Caco-2 (cell line): ENCODE results near the gene GLIS1. TPM values are rescaled to one million over a fixed set of nuclear protein-coding genes. Genes with fewer than 3 reads are reported as not detected.

Experiments used
- BruUV-seq: library from RNA; stranded (reverse); fragments of 400-500 nt; replicated peaks from 2 replicates; lab custom pipeline; 2021; lab: Mats Ljungman, UMichigan
- CTCF ChIA-PET: fragments of 300-600 bp; sonication (Branson Sonifier 250); formaldehyde crosslinking; loops from one replicate; lab custom pipeline; 2022; ENCODE audit warnings: antibody characterized with exemption; lab: Charles Lee
- POLR2A ChIA-PET: fragments of 300-600 bp; sonication (Branson Sonifier 250); formaldehyde crosslinking; loops from one replicate; lab custom pipeline; 2022; ENCODE audit warnings: antibody characterized with exemption; lab: Charles Lee
- DNase-seq, 2 experiments: peaks; one replicate each; pipeline versions ENCODE4 v3.0.0 to v3.0.0-alpha.2; 2020 to 2022
- H3K27me3 ChIP-seq: replicated peaks from 2 replicates; pipeline ENCODE4 v1.6.0; 2011; ENCODE audit warnings: low read length; ENCODE audit not compliant: control insufficient read depth, insufficient read depth
- H3K36me3 ChIP-seq: 2 replicates; pipeline ENCODE4 v1.5.1; 2011; ENCODE audit warnings: low read length; ENCODE audit not compliant: control insufficient read depth, insufficient read depth
- H3K4me1 ChIP-seq: fragments of 250-450 bp; sonication (Bioruptor Pico); 2 replicates; pipeline ENCODE4 v1.5.1; 2020; ENCODE audit warnings: mild to moderate bottlenecking
- H3K4me3 ChIP-seq: 2 replicates; pipeline ENCODE4 v1.5.1; 2011; ENCODE audit warnings: low read depth, mild to moderate bottlenecking, control low read depth, low read length
- H3K9me3 ChIP-seq: fragments of 250-450 bp; sonication (Bioruptor Pico); 2 replicates; pipeline ENCODE4 v1.5.1; 2020; ENCODE audit warnings: mild to moderate bottlenecking, moderate library complexity
- H3K27ac Mint-ChIP-seq: one replicate; pipeline ENCODE4 v1.8.0; 2022; ENCODE audit warnings: mixed read lengths; ENCODE audit not compliant: unreplicated experiment
- H3K27me3 Mint-ChIP-seq: one replicate; pipeline ENCODE4 v1.8.0; 2022; ENCODE audit warnings: mixed read lengths; ENCODE audit not compliant: insufficient read depth, unreplicated experiment
- H3K36me3 Mint-ChIP-seq: one replicate; pipeline ENCODE4 v1.8.0; 2022; ENCODE audit warnings: mild to moderate bottlenecking, mixed read lengths; ENCODE audit not compliant: insufficient read depth, unreplicated experiment
- H3K4me1 Mint-ChIP-seq: one replicate; pipeline ENCODE4 v1.8.0; 2022; ENCODE audit warnings: low read depth, mixed read lengths; ENCODE audit not compliant: unreplicated experiment
- H3K4me3 Mint-ChIP-seq: one replicate; pipeline ENCODE4 v1.8.0; 2022; ENCODE audit warnings: mild to moderate bottlenecking, moderate library complexity, mixed read lengths; ENCODE audit not compliant: unreplicated experiment
- H3K9me3 Mint-ChIP-seq: one replicate; pipeline ENCODE4 v1.8.0; 2022; ENCODE audit warnings: mixed read lengths; ENCODE audit not compliant: unreplicated experiment
- CTCF ChIP-seq, 2 experiments: fragments of 200-600 bp in 1 of 2; IDR thresholded peaks; 1 replicate in 1 of 2; 2 replicates in 1 of 2; pipeline versions ENCODE4 v1.5.1 to v1.8.0; 2011 to 2022; ENCODE audit warnings: antibody characterized with exemption in 1 of 2, control low read depth in 1 of 2, inconsistent platforms in 1 of 2, low read depth in 1 of 2, low read length in 1 of 2, mild to moderate bottlenecking in 1 of 2, moderate library complexity in 1 of 2; ENCODE audit not compliant: insufficient read depth in 1 of 2, severe bottlenecking in 1 of 2, unreplicated experiment in 1 of 2
- intact Hi-C: fragments of 100-400 bp; cut with micrococcal nuclease; formaldehyde crosslinking; loops from one replicate; pipeline ENCODE4 v1.10.0; 2022; ENCODE audit not compliant: unreplicated experiment
- total RNA-seq: library from RNA; stranded (reverse); gene quantifications from 2 replicates; pipeline ENCODE4 v1.2.3, GENCODE V29; 2022

The GLIS1 gene
- total RNA-seq, 1 experiment from 2014 or later: not detected

DNA sequence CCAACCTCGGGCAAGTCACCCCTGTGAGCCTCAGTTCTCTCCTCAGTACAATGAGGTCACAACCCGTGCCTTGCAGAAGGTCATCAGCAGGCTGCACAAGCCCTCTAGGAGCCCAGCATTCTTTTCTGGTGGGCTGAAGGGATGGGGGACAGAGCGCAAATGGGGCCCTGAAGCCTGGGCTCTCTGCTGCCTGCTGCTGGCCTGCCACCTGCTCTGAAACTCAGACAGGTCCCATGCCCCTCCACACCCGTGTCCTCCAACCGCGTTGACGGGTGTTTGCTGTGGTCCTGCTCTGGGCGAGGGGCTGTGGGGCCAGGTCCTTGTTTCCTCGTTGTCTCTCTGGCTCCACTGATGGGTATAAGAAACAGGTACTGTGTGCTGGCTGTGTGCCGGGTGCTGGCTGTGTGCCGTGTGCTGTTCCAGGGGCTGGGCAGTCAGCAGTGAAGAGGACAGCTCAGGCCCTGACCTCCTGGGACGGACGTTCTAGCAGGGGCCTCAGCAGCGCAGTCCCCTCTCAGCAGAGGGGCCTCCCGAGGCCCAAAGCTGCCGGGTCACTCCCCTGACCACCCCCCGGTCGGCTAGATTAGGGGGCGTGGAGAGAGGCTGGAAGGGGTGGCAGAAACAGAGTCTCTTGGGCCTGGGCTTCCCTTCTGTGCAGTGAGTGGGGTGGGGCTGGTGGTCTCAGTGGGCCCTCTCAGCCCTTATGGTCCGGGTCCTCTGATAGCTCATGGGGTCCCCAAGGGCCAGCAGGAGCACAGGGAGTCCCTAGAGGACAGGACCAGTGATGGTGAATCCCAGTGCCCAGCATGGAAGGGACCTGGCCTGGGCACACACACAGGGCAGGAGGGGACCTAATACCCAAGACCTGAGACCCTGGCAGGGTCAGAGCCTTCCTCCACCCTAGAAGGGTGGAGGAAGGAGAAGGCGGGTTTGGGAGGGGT is 237.6 kb downstream of the GLIS1 start:
- Histone ChIP-seq H3K4me1 (no peaks in the 10 kb centered on the region), H3K27me3 (no peaks in the 10 kb centered on the region), H3K9me3 (no peaks in the 10 kb centered on the region), H3K4me3 (no peak overlapping the region), H3K36me3 (no peaks in the 10 kb centered on the region)
- Mint-ChIP-seq H3K4me3 (no peak overlapping the region), H3K27ac (no peak overlapping the region), H3K9me3 (no peaks in the 10 kb centered on the region), H3K4me1 (no peaks in the 10 kb centered on the region), H3K36me3 (no peaks in the 10 kb centered on the region), H3K27me3 (no peaks in the 10 kb centered on the region)
- DNase-seq: no peak
- BruUV-seq: no TSS peak
- ChIA-PET CTCF (no interaction called here), POLR2A (no interaction called here)
- TF ChIP-seq CTCF (IDR thresholded peaks at IDR 0.05; ENCODE audit: insufficient read depth in 1 of 2, low read depth in 1 of 2, low read length in 1 of 2, severe bottlenecking in 1 of 2, unreplicated experiment in 1 of 2): no peak
- intact Hi-C loops: no loop called here

DNA sequence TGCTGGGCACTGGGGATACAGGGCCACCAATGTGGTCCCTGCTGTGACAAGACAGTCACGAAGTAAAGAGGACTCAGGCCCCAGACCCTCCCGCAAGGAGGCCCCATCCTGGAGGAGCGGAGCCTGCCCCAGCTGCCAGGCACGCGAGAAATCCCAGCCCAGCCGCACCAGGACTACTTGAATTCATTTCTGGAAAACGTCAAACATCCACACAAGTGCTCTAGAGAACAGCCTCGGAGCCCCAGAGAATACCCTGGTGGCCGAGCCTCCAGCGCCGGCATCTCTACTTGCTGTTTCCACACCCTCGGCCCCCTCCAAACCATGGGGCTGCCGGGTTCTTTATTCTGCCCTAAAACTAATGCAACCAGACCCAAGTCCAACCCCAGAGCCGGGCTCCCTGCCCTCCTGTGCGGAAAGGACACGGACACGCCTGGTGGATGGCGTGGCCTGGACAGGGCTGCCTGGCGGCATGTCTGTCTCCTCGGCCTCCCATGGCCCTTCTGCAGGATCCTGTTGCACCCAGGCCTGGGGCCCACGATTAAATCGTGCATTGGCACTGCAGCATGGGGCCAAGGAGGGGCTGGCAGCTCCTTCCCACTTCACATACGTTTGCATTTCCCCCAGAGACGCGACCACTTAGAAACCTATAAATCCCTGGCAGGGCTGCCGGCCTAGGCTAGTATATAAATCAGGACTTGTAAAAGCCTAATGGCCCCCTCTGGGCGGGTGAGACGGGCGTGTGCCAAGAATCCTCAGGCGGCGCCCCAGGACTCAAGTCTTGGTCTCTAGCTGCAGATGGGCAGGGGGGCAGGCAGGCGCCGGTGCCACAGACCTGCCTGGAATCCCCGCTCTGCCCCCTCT is 238.5 kb downstream of the GLIS1 start:
- no peaks in the 10 kb centered on the region for H3K27me3 ChIP-seq
- Mint-ChIP-seq H3K36me3 (no peaks in the 10 kb centered on the region), H3K27ac (no peak overlapping the region), H3K27me3 (no peaks in the 10 kb centered on the region), H3K4me1 (no peaks in the 10 kb centered on the region), H3K4me3 (no peak overlapping the region), H3K9me3 (no peaks in the 10 kb centered on the region)
- ChIA-PET CTCF (no interaction called here), POLR2A (no interaction called here)
- BruUV-seq: no TSS peak
- TF ChIP-seq CTCF (IDR thresholded peaks at IDR 0.05; ENCODE audit: insufficient read depth in 1 of 2, low read depth in 1 of 2, low read length in 1 of 2, severe bottlenecking in 1 of 2, unreplicated experiment in 1 of 2): no peak
- no peaks in the 10 kb centered on the region for H3K9me3 ChIP-seq
- H3K4me3 ChIP-seq: no peak overlapping the region
- no peaks in the 10 kb centered on the region for H3K4me1 ChIP-seq
- H3K36me3 ChIP-seq: no peaks in the 10 kb centered on the region
- no peak for DNase-seq
- intact Hi-C loops: no loop called here
